A549 (cell line): ENCODE measurements around the gene PERCC1.

ENCODE experiments used
- CTCF ChIP-seq: fragments of >200 bp; sonication (Bioruptor Twin); formaldehyde crosslinking; IDR thresholded peaks from 3 replicates; pipeline ENCODE4 v1.5.1; 2016
- POLR2A ChIP-seq: IDR thresholded peaks from 2 replicates; pipeline ENCODE4 v1.6.1; 2012; ENCODE audit warnings: mild to moderate bottlenecking, low read length
- RAD21 ChIP-seq, 2 experiments: fragments of >200 bp in 1 of 2; sonication (Bioruptor Twin) in 1 of 2; formaldehyde crosslinking in 1 of 2; IDR thresholded peaks in 1 of 2; conservative IDR thresholded peaks in 1 of 2; 2 replicates in 1 of 2; 3 replicates in 1 of 2; pipeline ENCODE4 v1.6.1; 2012 to 2018; ENCODE audit warnings: inconsistent platforms in 1 of 2
- RCOR1 ChIP-seq: fragments of 150-350 bp; IDR thresholded peaks from 2 replicates; pipeline ENCODE4 v1.6.1; 2014; ENCODE audit warnings: antibody characterized with exemption, low read length, low read depth

DNA sequence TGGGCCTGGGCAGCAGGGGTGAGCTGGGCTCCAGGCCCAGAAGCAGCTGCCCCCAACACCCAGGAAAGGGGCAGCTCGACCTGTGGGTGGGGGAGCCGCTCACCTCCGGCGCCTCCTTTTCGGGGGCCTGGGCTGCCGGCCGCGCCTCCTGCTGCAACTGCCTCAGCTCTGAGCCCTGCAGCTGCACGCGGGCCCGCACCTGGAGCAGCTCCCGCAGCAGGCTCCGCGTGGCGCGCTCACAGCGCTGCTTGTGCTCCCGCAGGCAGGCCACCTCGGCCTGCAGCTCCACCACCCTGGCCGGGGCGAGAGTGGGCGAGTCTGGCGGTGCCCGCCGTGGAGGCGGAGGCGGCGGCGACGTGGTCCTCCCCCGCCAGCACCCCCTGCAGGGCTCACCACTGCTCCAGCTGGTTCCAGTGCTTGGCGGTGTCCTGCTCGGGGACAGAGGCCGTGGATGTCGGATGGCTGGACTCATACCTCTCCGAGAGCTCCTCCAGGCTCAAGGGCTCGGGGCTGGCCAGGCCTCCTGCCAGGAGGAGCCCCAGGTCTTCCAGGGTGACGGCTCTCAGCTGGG is 12.6 kb downstream of the PERCC1 start:
- TF ChIP-seq RAD21 (conservative IDR thresholded peaks at IDR 0.05 in 1 of 2, IDR thresholded peaks at IDR 0.05 in 1 of 2) (no peak), POLR2A (no peak), RCOR1 (no peak), CTCF (no peak)
